Upper lobe of right lung (tissue), 1 donor: ENCODE measurements around the gene VARS2. TPM values are rescaled to one million over a fixed set of nuclear protein-coding genes. Genes with fewer than 3 reads are reported as not detected.
"Not testable (repeated sequence)": the region's sequence is repeated elsewhere in the genome, so short reads cannot be mapped to it uniquely, and the experiment has no call there.

ENCODE experiments used
- ATAC-seq: fragments of 200-7000 bp; cut with Tn5 transposase; one replicate; pipeline ENCODE4 v1.9.1; 2020; ENCODE audit warnings: mild to moderate bottlenecking, moderate library complexity
- DNase-seq: peaks from one replicate; pipeline ENCODE4 v3.0.0-alpha.2; 2020
- H3K27ac ChIP-seq: fragments of 200-600 bp; one replicate; pipeline ENCODE4 v1.8.0; 2022
- H3K27me3 ChIP-seq: fragments of 200-600 bp; one replicate; pipeline ENCODE4 v1.8.0; 2022; ENCODE audit warnings: mild to moderate bottlenecking
- H3K36me3 ChIP-seq: fragments of 200-600 bp; one replicate; pipeline ENCODE4 v1.8.0; 2022
- H3K4me1 ChIP-seq: fragments of 200-600 bp; one replicate; pipeline ENCODE4 v1.8.0; 2022
- H3K4me3 ChIP-seq: fragments of 200-600 bp; one replicate; pipeline ENCODE4 v1.8.0; 2022; ENCODE audit warnings: mild to moderate bottlenecking
- H3K9me3 ChIP-seq: fragments of 200-600 bp; one replicate; pipeline ENCODE4 v1.8.0; 2022
- intact Hi-C: fragments of 100-400 bp; cut with DNase I; formaldehyde crosslinking; loops from one replicate; pipeline ENCODE4 v1.11.0; 2022
- total RNA-seq: library from RNA; stranded (reverse); fragmentation: NEBNext Ultra II Directional; extraction: Animal tissue kit (Norgen Biotek cat#: 25700); gene quantifications from one replicate; pipeline ENCODE4 v1.2.1, GENCODE V29; 2021
- TF ChIP-seq, protein P1 (sequence below): fragments of 200-600 bp; IDR thresholded peaks from one replicate; pipeline ENCODE4 v1.8.0; 2022; ENCODE audit warnings: antibody characterized with exemption
- donor health status: DM: no; HTN: yes; CAD: no; lungs with severe emphysema.

VARS2 gene
- total RNA-seq, 1 donor from 2014 or later = 28.7 TPM

DNA sequence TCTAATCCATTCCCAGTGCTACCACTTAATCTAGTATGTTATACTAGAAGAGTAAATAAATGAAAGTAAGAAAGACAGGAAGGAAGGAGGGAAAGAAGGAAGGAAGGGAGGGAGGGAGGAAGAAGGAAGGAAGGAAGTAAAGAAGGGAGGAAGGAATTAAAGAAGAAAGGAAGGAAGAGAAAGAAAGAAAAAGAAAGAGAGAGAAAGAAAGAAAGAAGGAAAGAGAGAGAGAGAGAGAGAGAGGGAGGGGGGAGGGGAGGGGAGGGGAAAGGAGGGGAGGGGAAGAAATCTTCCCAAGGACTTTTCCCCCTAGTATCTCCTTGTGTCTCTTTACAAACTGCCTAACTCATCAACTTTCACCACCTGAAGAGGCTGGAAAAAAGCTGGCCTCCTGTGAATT, 48.7 kb downstream of the VARS2 start:
- no peak overlapping the region for H3K27ac ChIP-seq
- DNase-seq = no peak
- no peaks in the 10 kb centered on the region for H3K27me3 ChIP-seq
- H3K4me1 ChIP-seq = no peaks in the 10 kb centered on the region
- H3K4me3 ChIP-seq = no peak overlapping the region
- TF ChIP-seq, protein P1, sequence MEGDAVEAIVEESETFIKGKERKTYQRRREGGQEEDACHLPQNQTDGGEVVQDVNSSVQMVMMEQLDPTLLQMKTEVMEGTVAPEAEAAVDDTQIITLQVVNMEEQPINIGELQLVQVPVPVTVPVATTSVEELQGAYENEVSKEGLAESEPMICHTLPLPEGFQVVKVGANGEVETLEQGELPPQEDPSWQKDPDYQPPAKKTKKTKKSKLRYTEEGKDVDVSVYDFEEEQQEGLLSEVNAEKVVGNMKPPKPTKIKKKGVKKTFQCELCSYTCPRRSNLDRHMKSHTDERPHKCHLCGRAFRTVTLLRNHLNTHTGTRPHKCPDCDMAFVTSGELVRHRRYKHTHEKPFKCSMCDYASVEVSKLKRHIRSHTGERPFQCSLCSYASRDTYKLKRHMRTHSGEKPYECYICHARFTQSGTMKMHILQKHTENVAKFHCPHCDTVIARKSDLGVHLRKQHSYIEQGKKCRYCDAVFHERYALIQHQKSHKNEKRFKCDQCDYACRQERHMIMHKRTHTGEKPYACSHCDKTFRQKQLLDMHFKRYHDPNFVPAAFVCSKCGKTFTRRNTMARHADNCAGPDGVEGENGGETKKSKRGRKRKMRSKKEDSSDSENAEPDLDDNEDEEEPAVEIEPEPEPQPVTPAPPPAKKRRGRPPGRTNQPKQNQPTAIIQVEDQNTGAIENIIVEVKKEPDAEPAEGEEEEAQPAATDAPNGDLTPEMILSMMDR = no peak
- no peak for ATAC-seq
- intact Hi-C loops = no loop called here
- H3K36me3 ChIP-seq = no peaks in the 10 kb centered on the region
- no peaks in the 10 kb centered on the region for H3K9me3 ChIP-seq

DNA sequence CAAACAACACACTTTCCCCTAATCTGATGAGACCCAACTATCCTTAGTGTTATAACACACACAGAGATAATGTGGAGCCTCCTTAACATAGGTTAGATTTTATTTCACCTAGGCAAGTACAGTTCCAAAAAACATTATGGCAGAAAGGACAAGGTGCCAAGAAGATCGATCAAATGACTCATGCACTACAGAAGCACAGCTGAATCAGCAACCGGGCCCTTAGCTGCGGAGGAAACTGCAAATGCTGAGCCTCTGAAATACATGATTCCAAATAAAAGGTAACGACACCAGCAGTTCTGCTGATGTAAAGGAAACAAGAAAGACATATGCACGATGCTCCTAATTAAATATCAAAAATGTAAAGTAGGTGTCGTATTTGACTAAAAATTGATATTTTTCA, 49.6 kb downstream of the VARS2 start:
- H3K9me3 ChIP-seq = no peaks in the 10 kb centered on the region
- H3K36me3 ChIP-seq = no peaks in the 10 kb centered on the region
- H3K27ac ChIP-seq = no peak overlapping the region
- H3K27me3 ChIP-seq = no peaks in the 10 kb centered on the region
- DNase-seq = no peak
- H3K4me1 ChIP-seq = no peaks in the 10 kb centered on the region
- TF ChIP-seq, protein P1 = no peak
- H3K4me3 ChIP-seq = no peak overlapping the region
- intact Hi-C loops = no loop called here
- ATAC-seq = no peak

DNA sequence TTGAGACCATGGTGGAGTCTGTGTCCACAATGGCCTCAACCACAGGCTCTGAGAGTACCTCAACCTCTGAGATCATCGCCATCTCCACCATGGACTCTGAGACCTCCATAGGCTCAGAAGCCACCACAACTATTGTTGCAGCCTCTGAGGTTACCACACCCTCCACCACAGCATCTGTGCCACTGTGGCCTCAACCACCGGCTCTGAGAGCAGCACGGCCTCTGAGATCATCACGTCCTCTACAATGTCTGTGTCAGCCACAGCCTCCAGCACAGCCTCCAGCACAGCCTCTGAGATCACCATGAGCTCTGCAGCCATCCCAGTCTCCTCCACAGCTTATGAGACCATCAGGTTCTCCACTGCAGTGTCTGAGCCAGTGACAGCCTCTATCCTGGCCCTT, 50.0 kb downstream of the VARS2 start:
- ATAC-seq = no peak
- Histone ChIP-seq H3K9me3 (no peaks in the 10 kb centered on the region), H3K4me3 (no peak overlapping the region), H3K27me3 (no peaks in the 10 kb centered on the region), H3K4me1 (no peaks in the 10 kb centered on the region), H3K36me3 (no peaks in the 10 kb centered on the region), H3K27ac (no peak overlapping the region)
- no peak for DNase-seq
- TF ChIP-seq, protein P1 = no peak
- intact Hi-C loops = no loop called here

- H3K27me3 ChIP-seq = no peaks in the 10 kb centered on the region
- H3K4me1 ChIP-seq = no peaks in the 10 kb centered on the region
- no peak overlapping the region for H3K27ac ChIP-seq
- no peaks in the 10 kb centered on the region for H3K9me3 ChIP-seq
- ATAC-seq (no peak), DNase-seq (no peak)
- H3K36me3 ChIP-seq = no peaks in the 10 kb centered on the region
- intact Hi-C loops = no loop called here
- H3K4me3 ChIP-seq = no peak overlapping the region
- TF ChIP-seq, protein P1 = no peak
These were observed 51.1 kb downstream of the VARS2 start for GRCh38 chr6:30965140-30965601.

DNA sequence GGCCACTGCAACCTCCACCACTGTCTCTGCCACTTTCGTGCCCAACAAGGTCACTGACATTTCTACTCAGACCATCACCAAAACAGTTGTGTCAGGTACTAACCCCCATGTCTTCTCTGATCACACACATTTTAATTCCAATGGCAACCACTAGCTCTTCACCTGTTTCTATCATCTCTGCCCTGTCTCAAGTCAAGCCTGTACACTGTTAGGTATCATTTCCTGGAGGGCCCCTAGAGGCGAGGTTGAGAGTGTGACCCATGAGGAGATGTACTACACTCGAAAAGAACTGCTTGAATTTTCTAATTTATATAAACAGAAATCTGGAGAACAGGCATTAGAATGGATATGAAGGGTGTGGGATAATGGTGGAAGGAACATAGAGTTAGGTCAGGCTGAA, 52.1 kb downstream of the VARS2 start:
- Histone ChIP-seq H3K27me3 (no peaks in the 10 kb centered on the region), H3K4me1 (no peaks in the 10 kb centered on the region), H3K9me3 (no peaks in the 10 kb centered on the region), H3K27ac (no peak overlapping the region), H3K4me3 (no peak overlapping the region), H3K36me3 (no peaks in the 10 kb centered on the region)
- intact Hi-C loops = no loop called here
- ATAC-seq = no peak
- DNase-seq = no peak
- TF ChIP-seq, protein P1 = no peak

- DNase-seq, H3K4me3 ChIP-seq, H3K36me3 ChIP-seq, H3K27ac ChIP-seq, H3K27me3 ChIP-seq, intact Hi-C loops, ATAC-seq, H3K4me1 ChIP-seq, H3K9me3 ChIP-seq: not testable (repeated sequence)
These were observed 55.1 kb downstream of the VARS2 start for GRCh38 chr6:30969171-30969570.
